MM.1S (cell line): ENCODE results near the gene CMTM2.

Experiments used
- EZH2 ChIP-seq: fragments of 300-600 bp; sonication (generic); optimal IDR thresholded peaks from 2 replicates; pipeline ENCODE3; 2017; ENCODE audit warnings: low read depth, mild to moderate bottlenecking, antibody characterized with exemption, low read length, mixed read lengths
- EZH2phosphoT487 ChIP-seq: fragments of 300-600 bp; sonication (generic); IDR thresholded peaks from 2 replicates; pipeline ENCODE4 v1.6.1; 2018; ENCODE audit warnings: antibody characterized with exemption, low read length
- TF ChIP-seq, protein P1 (sequence below): fragments of 300-600 bp; sonication (generic); IDR thresholded peaks from 2 replicates; pipeline ENCODE4 v1.5.1; 2016; ENCODE audit warnings: antibody characterized with exemption, low read length, mixed read lengths

DNA sequence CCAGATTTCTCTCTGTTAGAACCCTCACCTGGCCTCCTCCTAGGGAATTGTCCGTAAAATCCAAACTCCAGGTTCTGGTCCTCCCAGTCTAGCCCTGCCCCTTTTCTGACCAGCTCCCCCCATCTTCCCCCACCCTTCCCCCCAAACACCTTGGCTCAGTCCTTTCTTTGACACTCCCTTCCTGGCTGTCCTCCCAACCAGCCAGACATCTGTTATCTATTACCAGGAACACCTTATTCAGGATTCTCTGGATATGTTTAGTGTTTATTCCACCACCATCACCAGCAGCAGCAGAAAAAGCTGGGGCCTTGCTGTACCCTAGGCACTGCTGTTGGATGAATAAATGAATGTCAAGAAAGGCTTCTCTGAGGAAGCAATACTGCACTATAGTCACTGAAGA, 21.2 kb downstream of the CMTM2 start:
- TF ChIP-seq, protein P1, sequence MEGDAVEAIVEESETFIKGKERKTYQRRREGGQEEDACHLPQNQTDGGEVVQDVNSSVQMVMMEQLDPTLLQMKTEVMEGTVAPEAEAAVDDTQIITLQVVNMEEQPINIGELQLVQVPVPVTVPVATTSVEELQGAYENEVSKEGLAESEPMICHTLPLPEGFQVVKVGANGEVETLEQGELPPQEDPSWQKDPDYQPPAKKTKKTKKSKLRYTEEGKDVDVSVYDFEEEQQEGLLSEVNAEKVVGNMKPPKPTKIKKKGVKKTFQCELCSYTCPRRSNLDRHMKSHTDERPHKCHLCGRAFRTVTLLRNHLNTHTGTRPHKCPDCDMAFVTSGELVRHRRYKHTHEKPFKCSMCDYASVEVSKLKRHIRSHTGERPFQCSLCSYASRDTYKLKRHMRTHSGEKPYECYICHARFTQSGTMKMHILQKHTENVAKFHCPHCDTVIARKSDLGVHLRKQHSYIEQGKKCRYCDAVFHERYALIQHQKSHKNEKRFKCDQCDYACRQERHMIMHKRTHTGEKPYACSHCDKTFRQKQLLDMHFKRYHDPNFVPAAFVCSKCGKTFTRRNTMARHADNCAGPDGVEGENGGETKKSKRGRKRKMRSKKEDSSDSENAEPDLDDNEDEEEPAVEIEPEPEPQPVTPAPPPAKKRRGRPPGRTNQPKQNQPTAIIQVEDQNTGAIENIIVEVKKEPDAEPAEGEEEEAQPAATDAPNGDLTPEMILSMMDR = no peak
- no peak for TF ChIP-seq EZH2phosphoT487
- TF ChIP-seq EZH2 = no peak
